GM12878 (cell line): ENCODE measurements around the gene COL16A1. TPM values are rescaled to one million over a fixed set of nuclear protein-coding genes. Genes with fewer than 3 reads are reported as not detected.

Experiments used
- ATAC-seq: fragments of 200-7000 bp; cut with Tn5 transposase; 3 replicates; pipeline ENCODE4 v1.9.1; 2020; ENCODE audit warnings: mild to moderate bottlenecking, moderate library complexity
- BruUV-seq: library from RNA; stranded (reverse); fragments of 400-500 nt; replicated peaks from 2 replicates; lab custom pipeline; 2021; lab: Mats Ljungman, UMichigan
- CTCF ChIA-PET: fragments of 300-600 bp; sonication (Branson Sonifier 250); formaldehyde crosslinking; extraction: SDS; loops from one replicate; lab custom pipeline; 2021; ENCODE audit warnings: inconsistent platforms; lab: Yijun Ruan, JAX
- POLR2A ChIA-PET: fragments of 350-600 bp; formaldehyde crosslinking; extraction: SDS; loops from one replicate; lab custom pipeline; 2021; ENCODE audit warnings: inconsistent platforms; lab: Charles Lee
- RAD21 ChIA-PET: fragments of 300-600 bp; sonication (Branson Sonifier 250); formaldehyde crosslinking; loops from one replicate; lab custom pipeline; 2023; ENCODE audit warnings: antibody characterized with exemption; ENCODE audit not compliant: unreplicated experiment; lab: Charles Lee
- SMC1A ChIA-PET: fragments of 300-600 bp; sonication (Branson Sonifier 250); formaldehyde crosslinking; loops from one replicate; lab custom pipeline; 2023; ENCODE audit not compliant: unreplicated experiment, uncharacterized antibody; lab: Charles Lee
- DNase-seq: peaks from one replicate; pipeline ENCODE4 v3.0.0-alpha.2; 2011; ENCODE audit warnings: low read depth, low spot score
- FAIRE-seq: peaks from 3 replicates; lab custom pipeline; 2011; peaks lifted over from hg19 to GRCh38; lab: Jason Lieb, UNC
- H2AFZ ChIP-seq: 2 replicates; pipeline ENCODE4 v1.6.0; 2011; ENCODE audit warnings: low read depth, low read length, control low read depth; ENCODE audit not compliant: control insufficient read depth
- H3K27ac ChIP-seq: 2 replicates; pipeline ENCODE4 v1.5.1; 2011; ENCODE audit warnings: control low read depth; ENCODE audit not compliant: control insufficient read depth, insufficient read depth
- H3K27me3 ChIP-seq, 2 experiments: replicated peaks in 1 of 2; 2 replicates each; pipeline versions ENCODE4 v1.6.0 to v1.6.1; 2011; ENCODE audit warnings: low read length in 1 of 2; ENCODE audit not compliant: control insufficient read depth in 2 of 2, insufficient read depth in 2 of 2
- H3K36me3 ChIP-seq, 2 experiments: 2 replicates each; pipeline ENCODE4 v1.5.1; 2011; ENCODE audit warnings: low read length in 1 of 2; ENCODE audit not compliant: control insufficient read depth in 2 of 2, insufficient read depth in 2 of 2
- H3K4me1 ChIP-seq: 2 replicates; pipeline ENCODE4 v1.6.1; 2011; ENCODE audit warnings: mild to moderate bottlenecking, low read length, moderate library complexity, mixed read lengths; ENCODE audit not compliant: control insufficient read depth, insufficient read depth
- H3K4me2 ChIP-seq: 2 replicates; pipeline ENCODE4 v1.6.0; 2011; ENCODE audit warnings: control low read depth; ENCODE audit not compliant: control insufficient read depth, insufficient read depth
- H3K4me3 ChIP-seq: fragments of 200-600 bp; sonication (generic); 2 replicates; pipeline ENCODE4 v1.5.1; 2016
- H3K79me2 ChIP-seq: 2 replicates; pipeline ENCODE4 v1.6.0; 2011; ENCODE audit warnings: low read length; ENCODE audit not compliant: control insufficient read depth, insufficient read depth
- H3K9ac ChIP-seq: 2 replicates; pipeline ENCODE4 v1.8.0; 2011; ENCODE audit warnings: low read length, control low read depth, mixed read lengths; ENCODE audit not compliant: control insufficient read depth, insufficient read depth
- H3K9me3 ChIP-seq: replicated peaks from 3 replicates; pipeline ENCODE4 v1.5.1; 2011; ENCODE audit warnings: mild to moderate bottlenecking, low read length; ENCODE audit not compliant: control insufficient read depth, insufficient read depth
- H4K20me1 ChIP-seq: 2 replicates; pipeline ENCODE4 v1.6.0; 2011; ENCODE audit not compliant: control insufficient read depth, insufficient read depth
- CHD1 ChIP-seq: IDR thresholded peaks from 2 replicates; pipeline ENCODE4 v1.6.1; 2012; ENCODE audit warnings: low read depth, low read length, improper control_type of control experiment
- ETV6 ChIP-seq, 2 experiments: fragments of 450-650 bp in 1 of 2; IDR thresholded peaks in 1 of 2; conservative IDR thresholded peaks in 1 of 2; 2 replicates each; pipeline ENCODE4 v1.6.1; 2014; ENCODE audit warnings: antibody characterized with exemption in 1 of 2, borderline replicate concordance in 1 of 2, low read depth in 1 of 2, mild to moderate bottlenecking in 1 of 2, moderate library complexity in 1 of 2
- FOXM1 ChIP-seq: IDR thresholded peaks from 2 replicates; pipeline ENCODE4 v1.6.1; 2012; ENCODE audit warnings: low read depth, mild to moderate bottlenecking, inconsistent platforms, low read length, moderate library complexity
- HDAC6 ChIP-seq: fragments of 200-600 bp; sonication (generic); IDR thresholded peaks from one replicate; pipeline ENCODE4 v1.8.0; 2017; ENCODE audit warnings: antibody characterized with exemption; ENCODE audit not compliant: unreplicated experiment
- IRF5 ChIP-seq: fragments of 450-650 bp; IDR thresholded peaks from 2 replicates; pipeline ENCODE4 v1.6.1; 2017; ENCODE audit warnings: borderline replicate concordance
- PRDM15 ChIP-seq: fragments of 450-650 bp; formaldehyde crosslinking; IDR thresholded peaks from 2 replicates; pipeline ENCODE4 v1.4.0; 2020; ENCODE audit warnings: mild to moderate bottlenecking, moderate library complexity
- ZNF207 ChIP-seq: fragments of 450-650 bp; IDR thresholded peaks from 2 replicates; pipeline ENCODE4 v1.6.1; 2014; ENCODE audit warnings: antibody characterized with exemption, mild to moderate bottlenecking, borderline replicate concordance
- WGBS: methylation state at CpG from one replicate; pipeline ENCODE4 v1.1.6; 2016; ENCODE audit warnings: low lambda C conversion rate; ENCODE audit not compliant: insufficient replicate concordance, insufficient coverage; ENCODE audit errors: missing lambda C conversion rate; 5-methylcytosine and 5-hydroxymethylcytosine counted together
- in situ Hi-C: fragments of 300-500 bp; cut with MboI; formaldehyde crosslinking; loops from 9 replicates; pipeline ENCODE4 v1.14.3; 2018; ENCODE audit warnings: mixed read lengths
- intact Hi-C: fragments of 100-400 bp; cut with micrococcal nuclease; formaldehyde crosslinking; loops from one replicate; pipeline ENCODE4 v1.14.2; 2022; ENCODE audit not compliant: unreplicated experiment
- polyA plus RNA-seq, 11 experiments: library from polyadenylated mRNA; depleted of rRNA in 4 of 11; unstranded in 6 of 11; stranded (reverse) in 5 of 11; fragments of >200 nt; fragmentation: Nextera tagmentation in 4 of 11; fragmentation: Illumina TruSeq in 1 of 11; extraction: Ambion mirVana in 4 of 11; extraction: Trizol in 1 of 11; gene quantifications; 1 replicate in 1 of 11; 2 replicates in 10 of 11; pipeline versions ENCODE4 v1.2.1 to v1.2.3, GENCODE V29; 2011 to 2016; ENCODE audit warnings: inconsistent platforms in 2 of 11, missing spikeins in 2 of 11, low read depth in 1 of 11
- total RNA-seq, 4 experiments: library from RNA; depleted of rRNA in 3 of 4; stranded (reverse); fragments of >200 nt in 3 of 4; fragmentation: Illumina TruSeq in 1 of 4; extraction: Trizol in 1 of 4; gene quantifications; 2 replicates each; pipeline versions ENCODE4 v1.2.1 to v1.2.3, GENCODE V29; 2013 to 2021

The COL16A1 gene
- total and polyA plus RNA-seq, 10 of the 15 experiments (the other 5 are each of a cell fraction or from before 2014, with no cell fraction given), result 0.02 to 3.7 (median 0.59) TPM

GRCh38 chr1:31675161-31675560 lies 28.7 kb downstream of the COL16A1 start:
- RAD21 ChIA-PET, result interaction anchor here (1.0 kb wide), 1 partner anchor 39 kb away, joined by 3 read pairs; no protein-coding TSS in a partner anchor
- ATAC-seq, result no peak
- Histone ChIP-seq H3K9ac (no peak overlapping the region), H3K27ac (no peak overlapping the region), H3K4me2 (no peak overlapping the region), H3K36me3 (no peaks in the 10 kb centered on the region), H2AFZ (no peak overlapping the region), H3K79me2 (no peaks in the 10 kb centered on the region), H3K4me1 (no peaks in the 10 kb centered on the region), H3K4me3 (no peak overlapping the region), H3K27me3 (0 out of 4 replicates have a peak, but pooled peaks cover 0 to 1% of the 10 kb centered on the region in 2 experiments), H4K20me1 (no peaks in the 10 kb centered on the region), H3K9me3 (no peaks in the 10 kb centered on the region)
- no TSS peak for BruUV-seq
- POLR2A ChIA-PET, result no interaction called here
- in situ Hi-C loops (no loop called here), intact Hi-C loops (no loop called here)
- CTCF ChIA-PET, result interaction anchor here (2.2 kb wide), 1 partner anchor 10 kb away, joined by 11 read pairs; no protein-coding TSS in a partner anchor
- SMC1A ChIA-PET, result interaction anchor here (0.7 kb wide), 1 partner anchor 9 kb away, joined by 3 read pairs; no protein-coding TSS in a partner anchor
- FAIRE-seq, result no peak
- no peak for DNase-seq
- 15% methylated on average over 7 of the region's 7 CpGs for WGBS
- no peak for TF ChIP-seq CHD1

- Histone ChIP-seq H4K20me1 (no peaks in the 10 kb centered on the region), H2AFZ (no peak overlapping the region), H3K4me3 (no peak overlapping the region), H3K9me3 (no peaks in the 10 kb centered on the region), H3K79me2 (no peaks in the 10 kb centered on the region), H3K27ac (no peak overlapping the region), H3K9ac (no peak overlapping the region), H3K27me3 (0 out of 4 replicates have a peak, but pooled peaks cover 0 to 1% of the 10 kb centered on the region in 2 experiments), H3K36me3 (no peaks in the 10 kb centered on the region), H3K4me2 (no peak overlapping the region), H3K4me1 (no peaks in the 10 kb centered on the region)
- WGBS, result 15% methylated on average over 8 of the region's 8 CpGs
- intact Hi-C loops (no loop called here), in situ Hi-C loops (no loop called here)
- ATAC-seq (no peak), FAIRE-seq (no peak), DNase-seq (no peak)
- ChIA-PET RAD21 (interaction anchor here (1.0 kb wide), 1 partner anchor 39 kb away, joined by 3 read pairs; no protein-coding TSS in a partner anchor), SMC1A (no interaction called here), CTCF (interaction anchor here (2.2 kb wide), 1 partner anchor 10 kb away, joined by 11 read pairs; no protein-coding TSS in a partner anchor), POLR2A (no interaction called here)
- no TSS peak for BruUV-seq
- no peak for TF ChIP-seq ETV6 (conservative IDR thresholded peaks at IDR 0.05 in 1 of 2, IDR thresholded peaks at IDR 0.05 in 1 of 2; ENCODE audit: borderline replicate concordance in 1 of 2, low read depth in 1 of 2)
- no peak for TF ChIP-seq ZNF207
- no peak for TF ChIP-seq FOXM1
- TF ChIP-seq HDAC6, result no peak
- TF ChIP-seq PRDM15 (CRISPR knock-in tag), result no peak
- TF ChIP-seq IRF5, result no peak
Observed at GRCh38 chr1:31674626-31675025, 29.2 kb downstream of the COL16A1 start.
